GM19043 (cell line): ENCODE measurements around the gene ACSM5.

Source experiments
- ATAC-seq: cut with Tn5 transposase; IDR thresholded peaks from one replicate; pipeline ENCODE4 v1.9.1; 2021; ENCODE audit warnings: low read depth; ENCODE audit not compliant: unreplicated experiment

ACSM5 gene

GRCh38 chr16:20409398-20410120 is at the start of gene ACSM5:
TSS of gene ACSM5 (plus strand) at chr16:20409534. CDS start at chr16:20411485, 1,951 bp downstream.
- ATAC-seq, result no peak

- ATAC-seq, result no peak
Observed at GRCh38 chr16:20359997-20360396, 49.3 kb upstream of the ACSM5 start.

- ATAC-seq, result no peak
Observed at GRCh38 chr16:20363191-20363590, 46.1 kb upstream of the ACSM5 start.

- no peak for ATAC-seq
Observed at GRCh38 chr16:20364051-20364450, 45.3 kb upstream of the ACSM5 start.

GRCh38 chr16:20369452-20370054 is 39.8 kb upstream of the ACSM5 start:
- ATAC-seq, result no peak

- ATAC-seq, result no peak
Observed at GRCh38 chr16:20372701-20373100, 36.6 kb upstream of the ACSM5 start.

- ATAC-seq, result no peak
Observed at GRCh38 chr16:20377181-20377580, 32.2 kb upstream of the ACSM5 start.

GRCh38 chr16:20380782-20381181 is 28.6 kb upstream of the ACSM5 start:
- no peak for ATAC-seq

- no peak for ATAC-seq
Observed at GRCh38 chr16:20382202-20382948, 27.0 kb upstream of the ACSM5 start.

GRCh38 chr16:20383106-20384029 is 26.0 kb upstream of the ACSM5 start:
- ATAC-seq, result no peak

- ATAC-seq, result no peak
Observed at GRCh38 chr16:20385844-20386832, 23.2 kb upstream of the ACSM5 start.

GRCh38 chr16:20387978-20388377 is 21.4 kb upstream of the ACSM5 start:
- no peak for ATAC-seq

- no peak for ATAC-seq
Observed at GRCh38 chr16:20388854-20389253, 20.5 kb upstream of the ACSM5 start.

- ATAC-seq, result no peak
Observed at GRCh38 chr16:20391045-20391444, 18.3 kb upstream of the ACSM5 start.

GRCh38 chr16:20393801-20394577 is 15.3 kb upstream of the ACSM5 start:
- no peak for ATAC-seq

- ATAC-seq, result no peak
Observed at GRCh38 chr16:20395946-20396345, 13.4 kb upstream of the ACSM5 start.

GRCh38 chr16:20396846-20397467 is 12.4 kb upstream of the ACSM5 start:
- ATAC-seq, result no peak

GRCh38 chr16:20397468-20398074 is 11.8 kb upstream of the ACSM5 start:
- no peak for ATAC-seq
